ENCODE data around the gene ARSG.
"Not testable (repeated sequence)": the region's sequence is repeated elsewhere in the genome, so short reads cannot be mapped to it uniquely, and the experiment has no call there.

Gene ARSG

DNA sequence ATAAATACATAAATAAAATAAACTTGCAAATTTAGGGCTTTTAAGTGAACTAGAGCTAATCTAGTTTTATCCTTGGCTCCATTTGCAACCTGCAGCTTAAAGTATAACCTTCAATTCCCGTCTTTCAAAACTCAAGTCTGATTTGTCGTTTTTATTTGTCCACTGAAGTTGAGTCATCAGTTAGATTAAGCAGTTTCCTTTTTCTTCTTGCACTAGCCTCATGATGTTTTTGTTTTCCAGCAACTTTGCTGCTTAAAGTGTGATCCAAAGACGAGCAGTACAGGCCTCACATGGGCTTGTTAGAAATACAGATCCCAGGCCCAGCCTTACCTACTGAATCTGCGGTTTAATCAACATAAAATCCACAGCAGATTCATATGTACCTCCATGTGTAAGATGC, 13.8 kb downstream of the ARSG start:
- DNase-seq (ENCODE audit: low read depth, low spot score) = no peak

DNA sequence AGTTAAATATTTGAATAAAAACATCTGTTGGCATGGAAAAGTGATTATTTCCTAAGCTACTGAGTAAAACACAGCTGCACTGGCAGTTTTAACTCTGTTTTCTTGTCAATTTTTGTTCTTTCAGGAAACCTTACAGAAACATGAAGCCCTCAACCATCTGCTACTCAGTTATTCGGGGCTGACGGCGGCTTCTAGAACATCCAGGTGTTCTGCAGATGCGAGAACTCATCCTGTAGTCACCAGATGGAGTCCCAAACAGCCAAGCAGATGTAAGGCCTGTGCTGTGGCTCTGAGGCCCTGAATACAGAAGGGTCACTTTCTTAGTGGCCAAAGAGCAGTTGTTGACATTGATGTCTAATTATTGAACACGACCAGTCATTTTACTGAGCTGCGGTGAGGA, 15.5 kb downstream of the ARSG start:
- DNase-seq (ENCODE audit: low read depth, low spot score) = no peak

DNA sequence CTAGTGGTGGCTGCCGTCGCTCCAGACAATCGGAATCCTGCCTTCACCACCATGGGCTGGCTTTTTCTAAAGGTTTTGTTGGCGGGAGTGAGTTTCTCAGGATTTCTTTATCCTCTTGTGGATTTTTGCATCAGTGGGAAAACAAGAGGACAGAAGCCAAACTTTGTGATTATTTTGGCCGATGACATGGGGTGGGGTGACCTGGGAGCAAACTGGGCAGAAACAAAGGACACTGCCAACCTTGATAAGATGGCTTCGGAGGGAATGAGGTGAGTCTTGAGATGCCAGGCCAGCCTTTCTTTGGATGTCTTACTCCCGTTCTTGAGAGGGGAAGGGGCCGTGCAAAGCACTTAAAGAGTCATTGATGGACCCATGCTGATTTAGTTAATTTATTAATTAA, 16.1 kb downstream of the ARSG start:
- DNase-seq (ENCODE audit: low read depth, low spot score) = no peak

- not testable (repeated sequence) for DNase-seq (ENCODE audit: low read depth, low spot score)
Observed at GRCh38 chr17:68308486-68308885, 17.2 kb downstream of the ARSG start.

DNA sequence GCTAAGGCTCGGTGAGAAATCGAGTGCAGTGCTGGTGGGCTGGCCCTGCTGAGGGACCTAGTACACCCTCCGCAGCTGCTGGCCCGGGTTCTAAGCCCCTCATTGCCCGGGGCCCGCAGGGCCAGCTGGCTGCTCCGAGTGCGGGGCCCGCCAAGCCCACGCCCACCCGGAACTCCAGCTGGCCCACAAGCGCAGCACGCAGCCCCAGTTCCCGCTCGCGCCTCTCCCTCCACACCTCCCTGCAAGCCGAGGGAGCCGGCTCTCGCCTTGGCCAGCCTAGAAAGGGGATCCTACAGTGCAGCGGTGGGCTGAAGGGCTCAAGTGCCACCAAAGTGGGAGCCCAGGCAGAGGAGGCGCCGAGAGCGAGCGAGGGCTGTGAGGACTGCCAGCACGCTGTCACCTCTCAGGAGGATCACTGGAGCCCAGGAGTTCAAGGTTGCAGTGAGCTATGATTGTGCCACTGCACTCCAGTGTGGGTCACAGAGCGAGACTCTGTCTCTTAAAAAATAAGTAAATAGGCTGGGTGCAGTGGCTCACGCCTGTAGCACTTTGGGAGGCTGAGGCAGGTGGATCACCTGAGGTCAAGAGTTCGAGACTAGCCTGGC, 17.9 kb downstream of the ARSG start:
- DNase-seq (ENCODE audit: low read depth, low spot score) = not testable (repeated sequence)

- DNase-seq (ENCODE audit: low read depth, low spot score) = no peak
Observed at GRCh38 chr17:68310152-68310551, 18.9 kb downstream of the ARSG start.

DNA sequence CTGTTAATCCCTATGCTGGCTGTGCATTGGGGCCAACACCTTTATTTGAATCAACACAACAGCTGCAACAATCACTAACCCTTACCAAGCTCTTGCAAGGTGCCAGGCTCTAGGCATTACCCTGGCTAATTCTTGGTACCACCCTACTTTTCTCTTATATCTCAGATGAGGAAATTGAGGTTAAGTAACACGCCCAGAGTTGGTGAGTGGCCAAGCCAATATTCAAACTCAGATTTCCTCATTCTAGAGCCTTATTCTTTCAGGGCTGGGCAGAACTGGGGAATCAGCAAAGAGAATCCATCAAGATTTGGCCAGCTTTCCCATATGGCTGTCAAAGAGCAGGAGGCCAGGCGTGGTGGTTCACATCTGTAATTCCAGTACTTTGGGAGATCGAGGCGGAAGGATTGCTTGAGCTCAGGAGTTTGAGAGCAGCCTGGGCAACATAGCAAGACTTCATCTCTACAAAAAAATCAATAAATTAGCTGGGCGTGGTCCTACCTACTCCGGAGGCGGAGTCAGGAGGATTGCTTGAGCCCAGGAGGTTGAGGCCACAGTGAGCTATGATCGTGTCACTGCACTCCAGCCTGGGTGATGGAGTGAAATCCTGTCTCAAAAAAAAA, 23.7 kb downstream of the ARSG start:
- no peak for DNase-seq (ENCODE audit: low read depth, low spot score)

DNA sequence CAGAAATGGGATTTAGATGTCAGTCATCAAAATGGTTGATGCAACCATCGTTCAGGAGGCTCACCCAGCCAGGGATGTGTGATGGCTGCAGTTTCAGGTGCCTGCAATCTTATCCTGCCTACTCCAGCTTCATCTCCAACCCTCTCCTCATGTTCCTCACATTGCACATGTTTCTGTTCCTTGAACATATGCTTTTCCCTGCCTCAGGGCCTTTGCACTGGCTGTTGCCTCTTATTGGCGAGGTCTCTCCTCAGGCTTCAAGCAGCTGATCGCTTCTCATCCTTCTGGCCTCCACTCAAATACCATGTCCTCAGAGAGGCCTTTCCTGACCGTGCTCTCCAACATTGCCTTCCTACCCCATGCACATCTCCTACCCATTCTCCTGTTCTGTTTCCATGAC, 24.6 kb downstream of the ARSG start:
- no peak for DNase-seq (ENCODE audit: low read depth, low spot score)

GRCh38 chr17:68317458-68317857, 26.2 kb downstream of the ARSG start:
- DNase-seq (ENCODE audit: low read depth, low spot score) = no peak

- DNase-seq (ENCODE audit: low read depth, low spot score) = no peak
Observed at GRCh38 chr17:68318103-68318991, 27.1 kb downstream of the ARSG start.

DNA sequence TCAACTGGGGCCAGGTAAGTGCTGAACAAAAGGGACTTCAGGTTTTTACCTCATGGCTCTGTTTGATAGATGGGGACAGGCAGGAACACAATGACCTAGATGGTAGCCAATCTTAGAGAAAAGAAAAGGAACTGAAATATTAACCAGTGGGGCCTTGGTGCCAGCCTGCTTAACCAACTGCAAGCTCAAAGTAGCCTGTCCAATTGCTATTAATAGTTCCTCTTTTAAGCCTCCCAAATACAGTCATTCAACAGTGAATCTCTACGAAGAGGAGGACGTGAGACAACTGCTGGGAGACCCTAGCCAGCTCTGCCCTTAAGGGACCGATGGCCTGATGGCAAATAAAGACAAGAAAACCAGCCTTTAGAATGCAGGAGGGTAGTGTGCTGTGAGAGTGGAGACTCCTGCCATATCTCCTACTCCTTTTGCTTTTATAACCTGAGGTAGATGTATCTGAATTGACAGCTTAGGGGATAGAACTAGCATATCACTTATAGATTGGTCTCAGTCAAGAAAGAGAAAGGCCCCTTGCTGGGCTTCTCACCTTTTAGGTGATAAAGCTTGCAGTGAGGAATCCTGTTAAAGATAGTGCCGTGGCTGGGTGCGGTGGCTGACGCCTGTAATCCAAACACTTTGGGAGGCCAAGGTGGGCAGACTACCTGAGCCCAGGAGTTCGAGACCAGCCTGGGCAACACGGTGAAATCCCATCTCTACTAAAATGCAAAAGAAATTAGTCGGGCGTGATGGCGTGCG, 28.3 kb downstream of the ARSG start:
- DNase-seq (ENCODE audit: low read depth, low spot score) = no peak

DNA sequence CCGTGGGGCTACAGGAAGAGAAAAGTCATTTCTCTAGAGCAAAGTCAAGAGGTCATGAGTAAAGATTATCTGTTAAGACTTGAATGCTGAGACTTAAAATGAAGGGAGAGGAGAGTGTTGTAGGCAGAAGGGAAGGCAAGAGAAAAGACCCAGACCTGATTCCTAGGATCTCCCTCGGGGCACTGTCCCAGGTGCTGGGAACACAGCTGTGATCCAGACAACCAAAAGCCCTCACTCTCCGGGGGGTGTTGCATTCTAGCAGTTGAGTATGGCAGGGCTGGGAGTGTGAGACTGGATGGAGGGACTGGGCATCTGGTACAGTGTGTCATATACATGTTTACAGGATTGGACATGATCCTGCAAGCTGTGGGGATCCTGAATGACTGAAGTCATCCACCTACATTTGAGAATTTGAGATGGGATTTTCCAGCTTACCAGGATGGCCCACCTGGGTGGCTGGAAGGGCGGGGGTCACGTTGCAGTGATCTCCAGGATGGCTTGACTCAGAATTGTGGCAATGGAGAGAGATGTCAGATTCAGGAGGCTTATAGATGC, 29.1 kb downstream of the ARSG start:
- peak; percentile 73 for DNase-seq (ENCODE audit: low read depth, low spot score)

GRCh38 chr17:68320943-68321555, 29.8 kb downstream of the ARSG start:
- no peak for DNase-seq (ENCODE audit: low read depth, low spot score)

DNA sequence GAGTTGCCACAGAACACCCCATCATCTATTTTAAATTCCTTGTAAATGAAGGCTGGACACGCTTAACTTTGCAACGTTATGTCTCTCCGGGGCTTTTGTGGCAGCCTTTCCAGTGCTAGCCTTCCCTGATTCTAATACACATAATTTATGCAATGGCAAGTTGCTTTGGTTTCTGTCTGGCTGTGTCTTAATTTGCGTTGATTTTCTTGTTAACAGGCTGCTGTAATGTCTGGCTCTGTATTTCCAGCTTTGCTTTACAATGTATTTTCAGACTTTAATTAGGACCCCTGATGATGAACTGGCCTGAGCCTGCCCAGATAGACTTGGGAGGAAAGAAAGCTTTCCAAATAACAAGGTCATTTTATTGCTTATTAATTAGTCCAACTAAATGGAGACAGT, 30.3 kb downstream of the ARSG start:
- DNase-seq (ENCODE audit: low read depth, low spot score) = no peak

- no peak for DNase-seq (ENCODE audit: low read depth, low spot score)
Observed at GRCh38 chr17:68322630-68323029, 31.3 kb downstream of the ARSG start.

- no peak for DNase-seq (ENCODE audit: low read depth, low spot score)
Observed at GRCh38 chr17:68324114-68324513, 32.8 kb downstream of the ARSG start.

GRCh38 chr17:68324654-68325336, 33.5 kb downstream of the ARSG start:
- DNase-seq (ENCODE audit: low read depth, low spot score) = no peak

GRCh38 chr17:68325961-68326360, 34.7 kb downstream of the ARSG start:
- DNase-seq (ENCODE audit: low read depth, low spot score) = peak; percentile 88

DNA sequence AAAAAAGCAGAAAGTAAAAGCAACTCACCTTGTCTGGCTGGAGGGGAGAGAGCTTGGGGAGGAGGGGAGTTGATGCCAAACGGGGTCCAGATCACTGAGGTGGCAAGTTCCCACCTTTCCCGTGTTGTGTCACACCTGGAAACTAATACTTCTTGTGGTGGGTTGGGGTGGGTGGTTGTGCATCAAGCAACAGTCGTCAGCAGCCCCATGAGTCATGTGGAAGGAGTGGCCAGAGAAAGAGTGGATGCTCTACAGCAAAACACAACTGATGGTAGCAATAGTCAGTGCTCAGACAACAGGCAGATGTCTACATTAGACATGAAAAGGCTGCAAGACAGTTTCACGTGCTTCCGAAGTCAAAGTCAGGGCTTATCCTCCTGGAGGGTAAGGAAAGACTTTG, 35.4 kb downstream of the ARSG start:
- DNase-seq (ENCODE audit: low read depth, low spot score) = no peak

- DNase-seq (ENCODE audit: low read depth, low spot score) = no peak
Observed at GRCh38 chr17:68327823-68328557, 36.7 kb downstream of the ARSG start.
